Body of pancreas (tissue), 4 donors: Measurements from ENCODE around the gene MAB21L2. TPM values are rescaled to one million over a fixed set of nuclear protein-coding genes. Genes with fewer than 3 reads are reported as not detected.

Experiments used
- ATAC-seq: fragments of 150-250 bp; one replicate; pipeline ENCODE4 v1.9.1; 2016
- DNase-seq, 4 donors: peaks; one replicate each; pipeline ENCODE4 v3.0.0-alpha.2; 2019
- H3K27ac ChIP-seq, 4 donors: fragments of 200-600 bp; sonication (generic); 1 replicate in 3 of 4; 2 replicates in 1 of 4; pipeline versions ENCODE4 v1.5.1 to v1.6.1; 2016 to 2019; ENCODE audit warnings: mild to moderate bottlenecking in 1 of 4, mixed read lengths in 1 of 4, moderate library complexity in 1 of 4
- H3K27me3 ChIP-seq, 2 donors: fragments of 200-600 bp; sonication (generic); one replicate each; pipeline ENCODE4 v1.6.0; 2016; ENCODE audit warnings: mild to moderate bottlenecking in 1 of 2
- H3K36me3 ChIP-seq, 2 donors: fragments of 200-600 bp; sonication (generic); replicated peaks in 1 of 2; 2 replicates each; pipeline ENCODE4 v1.5.1; 2016; ENCODE audit warnings: low read depth in 2 of 2; ENCODE audit not compliant: insufficient read depth in 1 of 2
- H3K4me1 ChIP-seq: fragments of 200-600 bp; sonication (generic); one replicate; pipeline ENCODE4 v1.6.0; 2016
- H3K4me3 ChIP-seq, 2 donors: fragments of 200-600 bp; sonication (generic); 1 replicate in 1 of 2; 2 replicates in 1 of 2; pipeline ENCODE4 v1.5.1; 2016 to 2019
- H3K9me3 ChIP-seq, 3 donors: fragments of 200-600 bp; sonication (generic); 1 replicate in 2 of 3; 2 replicates in 1 of 3; pipeline ENCODE4 v1.5.1; 2016
- CTCF ChIP-seq, 7 experiments: fragments of 450-650 bp in 4 of 7; fragments of 200-600 bp in 3 of 7; sonication (generic) in 3 of 7; IDR thresholded peaks; one replicate each; pipeline ENCODE4 v1.5.1; 2016 to 2019; ENCODE audit warnings: antibody characterized with exemption in 7 of 7
- POLR2A ChIP-seq, 3 donors: fragments of 450-650 bp; IDR thresholded peaks; one replicate each; pipeline ENCODE4 v1.6.1; 2016; ENCODE audit warnings: antibody characterized with exemption in 3 of 3, mild to moderate bottlenecking in 2 of 3
- WGBS, 2 donors: methylation state at CpG; one replicate each; pipeline ENCODE4 v1.1.5; 2017; 5-methylcytosine and 5-hydroxymethylcytosine counted together
- intact Hi-C: fragments of 100-400 bp; cut with DNase I; formaldehyde crosslinking; loops from one replicate; pipeline ENCODE4 v1.15.1; 2023
- total RNA-seq, 2 donors: library from RNA; depleted of rRNA; stranded (reverse); fragments of >200 nt; gene quantifications; one replicate each; pipeline ENCODE4 v1.1.0, GENCODE V29; 2016

Gene MAB21L2
- total RNA-seq, 2 donors from 2014 or later = 0.33 TPM; not detected in 1

GRCh38 chr4:150579551-150580234 lies 2.3 kb upstream of the MAB21L2 start:
- no peaks in the 10 kb centered on the region for H3K27me3 ChIP-seq
- H3K27ac ChIP-seq = no peak overlapping the region
- intact Hi-C loops = no loop called here
- peaks cover 13% of the 10 kb centered on the region for H3K4me1 ChIP-seq
- no peak for DNase-seq
- peaks cover 0 to 2% of the 10 kb centered on the region in 2 donors for H3K36me3 ChIP-seq
- 74 to 87% methylated on average over 45 to 65 of the region's 66 CpGs for WGBS, 2 donors
- no peak for ATAC-seq
- H3K9me3 ChIP-seq = no peaks in the 10 kb centered on the region
- TF ChIP-seq POLR2A (IDR thresholded peaks at IDR 0.05) (no peak), CTCF (IDR thresholded peaks at IDR 0.05) (no peak)
- no peak overlapping the region for H3K4me3 ChIP-seq

GRCh38 chr4:150580306-150580705 lies 1.6 kb upstream of the MAB21L2 start:
- intact Hi-C loops = no loop called here
- no peaks in the 10 kb centered on the region for H3K27me3 ChIP-seq
- H3K27ac ChIP-seq = no peak overlapping the region
- TF ChIP-seq CTCF (IDR thresholded peaks at IDR 0.05) (no peak), POLR2A (IDR thresholded peaks at IDR 0.05) (no peak)
- WGBS, 2 donors = 94 to 96% methylated on average over 9 of the region's 9 CpGs
- DNase-seq (no peak), ATAC-seq (no peak)
- H3K9me3 ChIP-seq = no peaks in the 10 kb centered on the region
- H3K4me1 ChIP-seq = peaks cover 13% of the 10 kb centered on the region
- no peak overlapping the region for H3K4me3 ChIP-seq
- H3K36me3 ChIP-seq = peaks cover 0 to 2% of the 10 kb centered on the region in 2 donors

GRCh38 chr4:150581056-150581605 lies 820 bp upstream of the MAB21L2 start:
- no peak overlapping the region for H3K27ac ChIP-seq
- TF ChIP-seq CTCF (IDR thresholded peaks at IDR 0.05) (no peak), POLR2A (IDR thresholded peaks at IDR 0.05) (no peak)
- intact Hi-C loops = no loop called here
- peaks cover 13% of the 10 kb centered on the region for H3K4me1 ChIP-seq
- no peak for DNase-seq
- no peaks in the 10 kb centered on the region for H3K9me3 ChIP-seq
- no peaks in the 10 kb centered on the region for H3K27me3 ChIP-seq
- 95 to 96% methylated on average over 7 of the region's 7 CpGs for WGBS, 2 donors
- peaks cover 0 to 2% of the 10 kb centered on the region in 2 donors for H3K36me3 ChIP-seq
- no peak overlapping the region for H3K4me3 ChIP-seq
- no peak for ATAC-seq

GRCh38 chr4:150581641-150582051 lies 305 bp upstream of the MAB21L2 start:
- no peak overlapping the region for H3K4me3 ChIP-seq
- intact Hi-C loops = no loop called here
- H3K27ac ChIP-seq = no peak overlapping the region
- DNase-seq (no peak), ATAC-seq (no peak)
- H3K36me3 ChIP-seq = peaks cover 0 to 2% of the 10 kb centered on the region in 2 donors
- TF ChIP-seq POLR2A (IDR thresholded peaks at IDR 0.05) (no peak), CTCF (IDR thresholded peaks at IDR 0.05) (no peak)
- no peaks in the 10 kb centered on the region for H3K9me3 ChIP-seq
- H3K4me1 ChIP-seq = peaks cover 13% of the 10 kb centered on the region
- 85 to 88% methylated on average over 12 to 13 of the region's 13 CpGs for WGBS, 2 donors
- no peaks in the 10 kb centered on the region for H3K27me3 ChIP-seq

- Histone ChIP-seq H3K27ac (no peak overlapping the region), H3K4me1 (peaks cover 10% of the 10 kb centered on the region), H3K27me3 (no peaks in the 10 kb centered on the region), H3K9me3 (no peaks in the 10 kb centered on the region), H3K4me3 (no peak overlapping the region), H3K36me3 (peaks cover 0 to 2% of the 10 kb centered on the region in 2 donors)
- 88 to 89% methylated on average over 30 to 32 of the region's 32 CpGs for WGBS, 2 donors
- DNase-seq (no peak), ATAC-seq (no peak)
- intact Hi-C loops = no loop called here
- TF ChIP-seq POLR2A (IDR thresholded peaks at IDR 0.05) (no peak), CTCF (IDR thresholded peaks at IDR 0.05) (no peak)
Observed at GRCh38 chr4:150582873-150583286, 929 bp downstream of the MAB21L2 start.
